Activated CD4-positive, alpha-beta memory T cell treated with anti-CD3 and anti-CD28 coated beads, Interleukin-2, amount 10 ng/mL, durations not matched to agents 7 days and 5 days (primary cell): Measurements from ENCODE around the gene SLC31A2. TPM values are rescaled to one million over a fixed set of nuclear protein-coding genes. Genes with fewer than 3 reads are reported as not detected.
"Not testable (repeated sequence)": the region's sequence is repeated elsewhere in the genome, so short reads cannot be mapped to it uniquely, and the experiment has no call there.

ENCODE experiments used
- CTCF ChIA-PET: fragments of 350-600 bp; sonication (Branson Sonifier 250); formaldehyde crosslinking; loops from one replicate; lab custom pipeline; 2021; ENCODE audit warnings: antibody characterized with exemption, inconsistent platforms; lab: Charles Lee
- POLR2A ChIA-PET: fragments of 350-600 bp; sonication (Branson Sonifier 250); formaldehyde crosslinking; loops from one replicate; lab custom pipeline; 2021; ENCODE audit warnings: antibody characterized with exemption; lab: Charles Lee
- DNase-seq: peaks from one replicate; pipeline ENCODE4 v3.0.0-alpha.2; 2020
- H3K27ac Mint-ChIP-seq: one replicate; pipeline ENCODE4 v1.8.0; 2021; ENCODE audit warnings: mild to moderate bottlenecking, mixed read lengths
- H3K27me3 Mint-ChIP-seq: one replicate; pipeline ENCODE4 v1.8.0; 2021; ENCODE audit warnings: mixed read lengths
- H3K36me3 Mint-ChIP-seq: one replicate; pipeline ENCODE4 v1.8.0; 2021; ENCODE audit warnings: low read depth, mixed read lengths
- H3K4me1 Mint-ChIP-seq: one replicate; pipeline ENCODE4 v1.8.0; 2021; ENCODE audit warnings: mixed read lengths
- H3K4me3 Mint-ChIP-seq: one replicate; pipeline ENCODE4 v1.8.0; 2021; ENCODE audit warnings: mild to moderate bottlenecking, mixed read lengths
- H3K9me3 Mint-ChIP-seq: one replicate; pipeline ENCODE4 v1.8.0; 2021; ENCODE audit warnings: mixed read lengths
- total RNA-seq, 2 experiments: library from RNA; stranded (reverse); gene quantifications; one replicate each; pipeline ENCODE4 v1.2.3, GENCODE V29; 2021

The SLC31A2 gene
- 1 to 10 TPM; 3.6 TPM for total RNA-seq

GRCh38 chr9:113150670-113151611 lies at the start of gene SLC31A2:
Gene SLC31A2 (plus strand): TSS chr9:113151007. CDS start chr9:113151075, 68 bp downstream.
- H3K27ac Mint-ChIP-seq: no peak within 1 kb of the TSS
- peaks cover 1% of the 10 kb centered on the region for H3K27me3 Mint-ChIP-seq
- no peaks in the 10 kb centered on the region for H3K36me3 Mint-ChIP-seq
- H3K4me3 Mint-ChIP-seq: peak within 1 kb of the TSS; percentile 75
- DNase-seq: peak; percentile 89
- no peaks in the 10 kb centered on the region for H3K9me3 Mint-ChIP-seq
- ChIA-PET CTCF (interaction anchor here (0.6 to 2.6 kb wide), 14 partner anchors 9 to 576 kb away, joined by 3 to 21 read pairs (median 3); partner anchors contain the start of genes ALAD, CDC26 and PRPF4), POLR2A (interaction anchor here (1.0 to 2.3 kb wide), 6 partner anchors 11 to 259 kb away, joined by 3 to 19 read pairs (median 4); partner anchors contain the start of genes C9orf43, CDC26, FKBP15 and POLE3)
- H3K4me1 Mint-ChIP-seq: peaks cover 32% of the 10 kb centered on the region

DNA sequence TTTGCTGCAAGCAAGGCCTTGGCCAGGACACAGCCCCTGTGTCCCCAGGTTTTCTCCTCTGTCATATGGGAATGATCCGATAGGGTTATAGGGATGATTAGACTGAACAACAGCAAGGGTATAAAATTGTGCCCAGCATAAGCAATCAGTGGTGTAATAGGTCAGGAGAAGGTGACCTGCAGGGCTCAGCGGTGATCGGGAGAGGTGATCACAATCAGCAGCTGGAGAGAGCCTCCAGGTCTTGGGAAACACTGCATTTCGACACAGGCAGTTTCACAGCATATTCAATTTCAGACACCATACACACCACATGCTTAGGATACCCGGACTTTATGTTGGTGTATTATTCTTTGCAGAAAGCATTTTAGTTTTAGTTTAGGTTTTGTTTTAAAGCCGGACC lies 45.5 kb upstream of the SLC31A2 start:
- H3K36me3 Mint-ChIP-seq, POLR2A ChIA-PET, H3K4me1 Mint-ChIP-seq, CTCF ChIA-PET, H3K27me3 Mint-ChIP-seq, DNase-seq, H3K27ac Mint-ChIP-seq, H3K4me3 Mint-ChIP-seq, H3K9me3 Mint-ChIP-seq: not testable (repeated sequence)

DNA sequence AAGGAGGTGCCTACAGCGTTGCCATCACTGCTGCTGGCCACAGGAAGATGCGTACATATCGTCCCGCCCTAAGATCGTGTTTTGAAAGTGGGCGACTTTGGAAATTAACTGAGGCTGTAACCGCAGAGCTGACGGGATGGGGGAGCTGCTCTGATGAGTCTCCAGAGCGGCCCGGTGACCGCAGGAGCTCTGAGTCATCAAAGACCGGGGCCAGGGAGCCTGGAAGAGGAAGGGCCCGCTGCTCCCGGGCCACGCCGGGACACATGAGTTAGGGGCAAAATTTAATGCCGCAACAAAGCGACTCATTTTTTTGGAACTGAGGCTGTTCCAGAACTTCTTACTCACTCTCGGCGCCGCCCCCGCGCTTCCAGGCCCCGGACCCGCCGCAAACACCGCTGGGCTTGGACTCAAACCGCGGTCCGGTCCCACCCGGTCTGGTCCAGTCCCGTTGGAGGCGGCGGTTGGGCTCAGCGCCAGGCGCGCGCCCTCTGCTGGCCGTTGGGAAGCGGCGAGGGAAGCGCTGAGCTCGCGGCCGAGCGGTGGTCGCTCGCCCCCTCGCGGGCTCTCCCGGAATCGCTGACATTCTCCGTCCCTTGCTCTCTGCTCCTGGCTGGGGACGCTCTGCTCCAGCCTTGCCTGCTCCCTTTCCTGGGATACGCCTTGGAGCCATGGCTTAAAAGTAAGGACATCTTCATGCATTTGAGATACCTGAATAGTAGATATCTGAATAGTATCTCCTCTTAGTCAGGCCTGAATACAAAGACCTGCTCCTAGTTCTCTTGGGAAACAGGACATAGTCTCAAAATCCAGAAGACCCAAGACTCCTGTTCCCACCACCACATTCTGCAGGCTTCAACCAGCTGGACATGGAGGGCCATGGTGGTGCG lies 39.5 kb upstream of the SLC31A2 start:
- H3K4me1 Mint-ChIP-seq, H3K4me3 Mint-ChIP-seq, H3K9me3 Mint-ChIP-seq: not testable (repeated sequence)

DNA sequence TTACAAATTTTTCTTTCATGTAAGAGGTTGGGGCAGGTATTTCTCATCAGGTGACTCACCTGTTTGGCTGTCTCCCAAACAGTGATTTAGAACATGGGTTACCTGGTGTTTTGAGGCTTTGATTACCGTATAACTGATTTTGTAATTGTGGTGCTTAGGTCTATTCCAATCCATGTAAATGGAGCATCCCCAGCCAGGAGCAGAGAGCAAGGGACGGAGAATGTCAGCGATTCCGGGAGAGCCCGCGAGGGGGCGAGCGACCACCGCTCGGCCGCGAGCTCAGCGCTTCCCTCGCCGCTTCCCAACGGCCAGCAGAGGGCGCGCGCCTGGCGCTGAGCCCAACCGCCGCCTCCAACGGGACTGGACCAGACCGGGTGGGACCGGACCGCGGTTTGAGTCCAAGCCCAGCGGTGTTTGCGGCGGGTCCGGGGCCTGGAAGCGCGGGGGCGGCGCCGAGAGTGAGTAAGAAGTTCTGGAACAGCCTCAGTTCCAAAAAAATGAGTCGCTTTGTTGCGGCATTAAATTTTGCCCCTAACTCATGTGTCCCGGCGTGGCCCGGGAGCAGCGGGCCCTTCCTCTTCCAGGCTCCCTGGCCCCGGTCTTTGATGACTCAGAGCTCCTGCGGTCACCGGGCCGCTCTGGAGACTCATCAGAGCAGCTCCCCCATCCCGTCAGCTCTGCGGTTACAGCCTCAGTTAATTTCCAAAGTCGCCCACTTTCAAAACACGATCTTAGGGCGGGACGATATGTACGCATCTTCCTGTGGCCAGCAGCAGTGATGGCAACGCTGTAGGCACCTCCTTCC lies 37.9 kb upstream of the SLC31A2 start:
- DNase-seq, H3K9me3 Mint-ChIP-seq, H3K4me3 Mint-ChIP-seq, H3K4me1 Mint-ChIP-seq, H3K36me3 Mint-ChIP-seq, H3K27me3 Mint-ChIP-seq, POLR2A ChIA-PET, H3K27ac Mint-ChIP-seq: not testable (repeated sequence)
- CTCF ChIA-PET: interaction anchor here (0.6 to 2.4 kb wide), 22 partner anchors 9 to 553 kb away, joined by 3 to 21 read pairs (median 4); partner anchors contain the start of genes FKBP15, SLC31A1 and SLC31A2

More for the DNA sequence above, 39.5 kb upstream of the SLC31A2 start:
- H3K36me3 Mint-ChIP-seq, DNase-seq, H3K27ac Mint-ChIP-seq, POLR2A ChIA-PET, H3K27me3 Mint-ChIP-seq: not testable (repeated sequence)
- CTCF ChIA-PET: interaction anchor here (1.2 to 2.4 kb wide), 12 partner anchors 10 to 555 kb away, joined by 3 to 21 read pairs (median 6); partner anchors contain the start of genes FKBP15, SLC31A1 and SLC31A2

DNA sequence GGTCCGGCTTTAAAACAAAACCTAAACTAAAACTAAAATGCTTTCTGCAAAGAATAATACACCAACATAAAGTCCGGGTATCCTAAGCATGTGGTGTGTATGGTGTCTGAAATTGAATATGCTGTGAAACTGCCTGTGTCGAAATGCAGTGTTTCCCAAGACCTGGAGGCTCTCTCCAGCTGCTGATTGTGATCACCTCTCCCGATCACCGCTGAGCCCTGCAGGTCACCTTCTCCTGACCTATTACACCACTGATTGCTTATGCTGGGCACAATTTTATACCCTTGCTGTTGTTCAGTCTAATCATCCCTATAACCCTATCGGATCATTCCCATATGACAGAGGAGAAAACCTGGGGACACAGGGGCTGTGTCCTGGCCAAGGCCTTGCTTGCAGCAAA lies 32.0 kb upstream of the SLC31A2 start:
- H3K27me3 Mint-ChIP-seq, H3K4me1 Mint-ChIP-seq, H3K36me3 Mint-ChIP-seq, H3K4me3 Mint-ChIP-seq, CTCF ChIA-PET, POLR2A ChIA-PET, H3K27ac Mint-ChIP-seq, H3K9me3 Mint-ChIP-seq, DNase-seq: not testable (repeated sequence)

GRCh38 chr9:113125386-113126035 lies 25.3 kb upstream of the SLC31A2 start:
- H3K27ac Mint-ChIP-seq: no peak overlapping the region
- peaks cover 11% of the 10 kb centered on the region for H3K27me3 Mint-ChIP-seq
- peaks cover 2% of the 10 kb centered on the region for H3K9me3 Mint-ChIP-seq
- DNase-seq: no peak
- ChIA-PET POLR2A (no interaction called here), CTCF (no interaction called here)
- no peaks in the 10 kb centered on the region for H3K4me1 Mint-ChIP-seq
- H3K4me3 Mint-ChIP-seq: no peak overlapping the region
- H3K36me3 Mint-ChIP-seq: no peaks in the 10 kb centered on the region

GRCh38 chr9:113129466-113129865 lies 21.3 kb upstream of the SLC31A2 start:
- H3K36me3 Mint-ChIP-seq: no peaks in the 10 kb centered on the region
- H3K4me3 Mint-ChIP-seq: no peak overlapping the region
- CTCF ChIA-PET: no interaction called here

GRCh38 chr9:113129884-113130283 lies 20.9 kb upstream of the SLC31A2 start:
- POLR2A ChIA-PET: no interaction called here

More at GRCh38 chr9:113129466-113129865, 21.3 kb upstream of the SLC31A2 start:
- H3K27ac Mint-ChIP-seq: no peak overlapping the region
- no peak for DNase-seq
- POLR2A ChIA-PET: no interaction called here
- H3K4me1 Mint-ChIP-seq: no peaks in the 10 kb centered on the region
- peaks cover 15% of the 10 kb centered on the region for H3K27me3 Mint-ChIP-seq
- H3K9me3 Mint-ChIP-seq: peaks cover 2% of the 10 kb centered on the region

DNA sequence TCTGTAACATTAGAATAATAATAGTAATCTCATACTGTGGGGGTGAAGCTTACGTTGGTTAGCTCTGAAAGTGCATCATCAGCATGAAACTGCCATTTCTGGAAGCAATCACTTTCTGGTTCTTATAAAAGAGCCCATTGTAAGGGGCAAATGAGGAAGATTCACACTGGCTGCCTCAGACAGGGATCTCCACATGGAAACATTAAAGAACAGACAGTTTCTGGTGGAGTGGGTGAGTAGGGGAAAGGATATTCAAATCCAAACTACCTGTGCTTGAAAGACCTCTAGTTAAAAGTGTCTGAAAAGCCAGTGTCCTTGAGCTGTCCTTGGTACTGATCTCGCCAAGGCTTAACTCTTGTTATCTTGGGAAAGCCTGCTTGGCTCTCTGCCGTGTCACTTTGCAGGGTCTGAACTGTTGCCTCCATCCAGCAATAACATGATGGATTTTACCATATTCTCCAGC lies 19.1 kb upstream of the SLC31A2 start:
- Mint-ChIP-seq H3K27me3 (peaks cover 12% of the 10 kb centered on the region), H3K9me3 (no peaks in the 10 kb centered on the region), H3K4me3 (no peak overlapping the region), H3K4me1 (no peaks in the 10 kb centered on the region), H3K27ac (no peak overlapping the region), H3K36me3 (no peaks in the 10 kb centered on the region)
- ChIA-PET CTCF (interaction anchor here (0.7 kb wide), 1 partner anchor 19 kb away, joined by 3 read pairs; no protein-coding TSS in a partner anchor), POLR2A (interaction anchor here (0.8 kb wide), 1 partner anchor 550 kb away, joined by 4 read pairs; no protein-coding TSS in a partner anchor)
- DNase-seq: no peak

More at GRCh38 chr9:113129884-113130283, 20.9 kb upstream of the SLC31A2 start:
- no peaks in the 10 kb centered on the region for H3K4me1 Mint-ChIP-seq
- H3K9me3 Mint-ChIP-seq: peaks cover 2% of the 10 kb centered on the region
- no peak overlapping the region for H3K27ac Mint-ChIP-seq
- H3K4me3 Mint-ChIP-seq: no peak overlapping the region
- H3K36me3 Mint-ChIP-seq: no peaks in the 10 kb centered on the region
- CTCF ChIA-PET: no interaction called here
- peaks cover 15% of the 10 kb centered on the region for H3K27me3 Mint-ChIP-seq
- DNase-seq: no peak

DNA sequence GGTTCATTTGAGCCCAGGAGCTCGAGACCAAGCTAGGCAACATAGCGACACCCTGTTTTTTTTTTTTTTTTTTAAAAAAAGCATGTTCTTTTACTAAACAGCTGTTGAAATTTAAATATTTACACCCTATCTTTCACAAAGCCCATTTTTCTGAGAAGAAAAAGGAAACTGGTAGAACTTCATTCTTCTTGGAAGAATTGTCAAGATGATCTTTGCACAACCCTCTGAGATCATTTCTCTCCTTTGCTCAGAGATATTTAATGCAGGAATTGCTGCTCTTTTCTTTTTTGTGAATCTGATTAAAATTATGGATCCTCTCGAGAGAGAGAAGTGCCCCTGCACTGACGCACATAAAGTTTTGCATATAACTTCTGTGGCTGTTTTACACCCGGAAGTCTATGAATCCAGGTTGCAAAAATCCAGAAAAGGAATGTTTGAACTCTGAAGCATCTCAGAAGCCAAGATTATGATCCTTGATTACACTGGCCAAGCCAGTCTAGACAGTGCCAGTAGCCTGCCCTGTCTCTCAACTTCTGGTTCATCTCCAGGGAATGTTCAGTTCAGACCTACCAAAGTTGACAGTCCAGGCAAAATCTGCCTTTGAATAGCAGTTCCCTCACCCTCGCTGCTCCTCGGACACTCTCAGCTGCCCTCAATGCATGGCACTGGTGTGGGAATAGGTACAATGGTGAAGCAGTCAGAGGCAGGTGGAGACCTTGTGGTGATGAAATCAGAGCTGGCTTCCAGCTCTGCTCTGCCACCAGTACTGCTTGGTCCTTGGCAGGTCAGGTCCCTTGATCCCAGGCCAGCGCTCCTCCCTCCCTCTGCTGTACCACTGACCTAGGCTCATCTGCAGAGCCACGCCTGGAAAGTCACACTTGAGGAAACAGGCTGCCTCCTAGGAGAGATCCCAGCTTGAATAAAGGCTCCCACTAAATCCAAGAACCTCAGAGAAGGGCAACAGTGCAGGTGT lies 13.3 kb upstream of the SLC31A2 start:
- H3K27me3 Mint-ChIP-seq: peaks cover 12% of the 10 kb centered on the region
- H3K9me3 Mint-ChIP-seq: peaks cover 6% of the 10 kb centered on the region
- no peak overlapping the region for H3K27ac Mint-ChIP-seq
- no peaks in the 10 kb centered on the region for H3K4me1 Mint-ChIP-seq
- CTCF ChIA-PET: interaction anchor here (0.6 to 2.3 kb wide), 2 partner anchors 25 to 43 kb away, joined by 5 to 7 read pairs; no protein-coding TSS in a partner anchor
- H3K4me3 Mint-ChIP-seq: no peak overlapping the region
- H3K36me3 Mint-ChIP-seq: no peaks in the 10 kb centered on the region
- POLR2A ChIA-PET: no interaction called here
- DNase-seq: no peak

- no peaks in the 10 kb centered on the region for H3K36me3 Mint-ChIP-seq
- H3K4me1 Mint-ChIP-seq: no peaks in the 10 kb centered on the region
- H3K4me3 Mint-ChIP-seq: no peak overlapping the region
- POLR2A ChIA-PET: interaction anchor here (1.0 kb wide), 1 partner anchor 13 kb away, joined by 3 read pairs; no protein-coding TSS in a partner anchor
- H3K9me3 Mint-ChIP-seq: peaks cover 6% of the 10 kb centered on the region
- peaks cover 15% of the 10 kb centered on the region for H3K27me3 Mint-ChIP-seq
- CTCF ChIA-PET: no interaction called here
- no peak overlapping the region for H3K27ac Mint-ChIP-seq
- DNase-seq: no peak
Measured at GRCh38 chr9:113138760-113139159, 12.0 kb upstream of the SLC31A2 start.
